Stimulated activated CD4-positive, alpha-beta T cell treated with anti-CD3 and anti-CD28 coated beads, Interleukin-15, amount 100 ng/mL, for 24 hours (primary cell): ENCODE data around the gene NUDCD2.

Source experiments
- DNase-seq: peaks from one replicate; pipeline ENCODE4 v3.0.0-alpha.2; 2020

The NUDCD2 gene

DNA sequence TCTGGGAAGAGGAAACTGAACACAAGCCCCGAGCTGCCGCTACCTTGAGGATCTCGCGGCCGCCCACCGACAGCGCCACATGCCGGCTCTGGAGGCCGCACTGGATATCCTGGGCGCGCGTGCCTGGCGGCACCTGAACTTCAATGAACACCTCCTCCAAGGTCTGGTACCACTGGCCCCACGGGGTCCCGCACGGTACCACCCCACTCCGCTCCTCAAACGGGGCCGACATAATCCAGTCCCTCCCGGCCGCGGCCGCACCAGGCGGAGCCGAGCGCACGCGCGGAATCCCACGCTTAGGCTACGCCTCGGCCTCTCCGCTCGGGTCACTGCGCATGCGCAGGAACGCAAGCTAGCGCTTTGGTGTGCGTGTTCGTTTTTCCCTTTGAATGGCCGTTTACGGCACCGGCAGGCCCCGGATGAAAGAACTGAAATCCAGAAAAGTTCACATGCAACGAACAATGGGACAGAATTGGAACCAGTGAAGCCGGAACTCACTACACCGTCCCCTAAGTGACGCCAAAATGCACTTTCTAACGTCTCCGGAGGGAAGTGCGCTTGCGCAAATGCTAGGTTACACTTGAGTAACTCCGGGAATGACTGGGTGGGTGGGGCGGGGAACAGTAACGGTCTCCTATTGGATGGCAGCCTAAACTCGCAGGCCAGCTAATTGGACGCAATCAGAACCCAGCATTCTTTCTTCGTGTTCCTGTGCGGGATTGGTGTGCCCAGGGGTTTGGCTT lies at the start of gene NUDCD2:
TSS of gene NUDCD2 (minus strand) at position 284 of the 743 bp plus-strand sequence. CDS start at position 232, 52 bp downstream.
- DNase-seq = peak; percentile 94

DNA sequence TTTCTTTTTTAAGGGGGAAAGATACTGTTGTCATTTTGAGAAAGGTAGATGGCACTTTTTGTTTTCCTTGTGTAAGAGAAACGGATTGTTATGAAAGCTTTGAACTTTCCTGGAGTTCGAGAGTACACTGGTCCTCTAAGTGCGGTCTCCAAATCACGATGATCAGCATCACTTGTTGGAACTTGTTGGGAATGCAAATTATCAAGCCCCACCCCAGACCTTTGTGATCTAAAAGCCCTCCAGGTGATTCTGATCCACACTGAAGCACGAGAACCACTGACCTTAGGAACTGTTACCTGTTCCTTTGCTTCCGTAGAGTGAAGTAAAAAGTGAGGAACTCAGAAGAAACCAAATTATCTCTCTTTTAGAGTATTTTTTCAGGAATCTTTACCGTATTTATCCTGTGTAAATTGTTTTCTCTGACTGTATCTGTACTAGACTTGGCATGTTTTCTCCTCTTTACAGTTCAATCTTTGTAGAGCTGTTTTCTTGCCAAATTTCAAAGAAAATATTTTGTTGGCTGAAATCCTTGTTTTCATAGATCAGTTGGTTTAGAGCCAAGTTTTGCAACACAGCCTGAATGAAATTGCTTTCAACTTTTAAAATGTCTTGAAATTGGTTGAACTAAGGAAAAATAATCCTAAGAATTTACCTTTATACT lies 49.5 kb upstream of the NUDCD2 start:
- no peak for DNase-seq

- no peak for DNase-seq
Observed at GRCh38 chr5:163508753-163509152, 48.9 kb upstream of the NUDCD2 start.

DNA sequence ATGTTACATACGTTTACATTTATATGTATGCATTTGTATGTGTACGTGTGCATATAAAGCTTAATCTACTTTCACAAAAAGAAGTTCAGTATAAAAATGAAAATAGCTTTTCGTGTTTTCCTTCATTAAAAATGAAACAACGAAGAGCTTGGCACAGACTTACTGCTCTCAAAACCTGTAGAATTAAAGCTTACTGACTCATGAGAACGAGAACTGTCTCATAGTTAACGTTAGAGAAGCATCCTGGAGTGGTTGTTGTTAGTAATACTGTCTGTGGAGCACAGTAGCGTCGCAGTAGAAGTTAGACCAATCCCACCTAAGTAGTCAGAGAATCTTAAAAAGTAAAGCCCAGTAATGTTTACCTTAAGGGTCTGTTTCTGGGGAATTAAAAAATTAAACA lies 46.8 kb upstream of the NUDCD2 start:
- no peak for DNase-seq

GRCh38 chr5:163506095-163506457 lies 46.2 kb upstream of the NUDCD2 start:
- no peak for DNase-seq

DNA sequence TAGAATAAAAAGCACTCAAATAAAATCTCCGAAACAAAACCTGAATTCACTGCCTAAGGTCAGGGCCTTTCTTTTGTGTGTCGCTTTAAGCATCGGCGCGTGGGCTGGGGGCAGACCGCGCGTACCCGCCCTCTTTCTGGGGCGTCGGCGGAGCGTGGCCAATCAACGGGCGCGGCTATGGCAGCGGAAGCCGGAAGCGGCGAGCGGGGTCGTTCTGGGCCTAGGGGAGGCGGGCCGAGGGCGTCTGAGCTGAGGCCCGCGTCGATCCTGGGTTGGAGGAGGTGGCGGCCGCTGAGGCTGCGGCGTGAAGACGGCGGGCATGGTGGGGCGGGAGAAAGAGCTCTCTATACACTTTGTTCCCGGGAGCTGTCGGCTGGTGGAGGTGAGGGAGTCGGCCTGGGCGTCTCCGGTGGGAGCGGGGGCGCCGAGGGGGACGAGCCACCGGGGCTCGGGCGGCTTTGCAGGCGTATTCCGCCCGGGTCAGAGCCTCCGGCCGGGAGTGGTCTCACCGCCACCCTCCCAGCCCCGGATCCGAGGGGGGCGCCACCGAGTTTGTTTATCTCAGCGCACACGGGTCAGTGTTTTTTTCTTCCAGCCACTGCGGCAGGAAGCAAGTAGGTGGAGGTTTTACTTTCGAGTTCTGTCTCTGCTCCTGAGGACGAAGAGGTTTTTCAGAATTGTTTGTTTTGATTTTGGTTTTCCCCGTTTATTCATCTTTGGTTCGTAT lies 45.6 kb upstream of the NUDCD2 start, which contains the start of gene MAT2B:
TSS of gene MAT2B (plus strand) at position 252 of the 727 bp plus-strand sequence. CDS start at position 320, 68 bp downstream.
- DNase-seq = peak; percentile 96

DNA sequence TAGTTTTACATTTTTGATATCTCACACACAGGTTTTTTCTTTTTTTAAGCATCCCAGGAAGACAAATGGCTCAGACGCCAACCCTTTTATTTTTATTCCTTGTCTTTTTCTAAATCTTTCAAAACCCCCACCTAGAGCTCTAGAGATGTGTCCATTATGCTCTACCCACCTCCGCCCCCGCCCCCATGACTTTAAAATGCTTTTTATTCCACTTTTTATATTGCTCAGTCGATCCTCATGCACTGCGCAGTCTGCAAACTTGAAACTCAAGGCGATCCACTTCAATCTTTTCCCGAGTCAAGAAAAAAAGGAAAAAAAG lies 45.1 kb upstream of the NUDCD2 start:
- no peak for DNase-seq

- DNase-seq = peak; percentile 56
Observed at GRCh38 chr5:163504079-163504931, 44.4 kb upstream of the NUDCD2 start.

DNA sequence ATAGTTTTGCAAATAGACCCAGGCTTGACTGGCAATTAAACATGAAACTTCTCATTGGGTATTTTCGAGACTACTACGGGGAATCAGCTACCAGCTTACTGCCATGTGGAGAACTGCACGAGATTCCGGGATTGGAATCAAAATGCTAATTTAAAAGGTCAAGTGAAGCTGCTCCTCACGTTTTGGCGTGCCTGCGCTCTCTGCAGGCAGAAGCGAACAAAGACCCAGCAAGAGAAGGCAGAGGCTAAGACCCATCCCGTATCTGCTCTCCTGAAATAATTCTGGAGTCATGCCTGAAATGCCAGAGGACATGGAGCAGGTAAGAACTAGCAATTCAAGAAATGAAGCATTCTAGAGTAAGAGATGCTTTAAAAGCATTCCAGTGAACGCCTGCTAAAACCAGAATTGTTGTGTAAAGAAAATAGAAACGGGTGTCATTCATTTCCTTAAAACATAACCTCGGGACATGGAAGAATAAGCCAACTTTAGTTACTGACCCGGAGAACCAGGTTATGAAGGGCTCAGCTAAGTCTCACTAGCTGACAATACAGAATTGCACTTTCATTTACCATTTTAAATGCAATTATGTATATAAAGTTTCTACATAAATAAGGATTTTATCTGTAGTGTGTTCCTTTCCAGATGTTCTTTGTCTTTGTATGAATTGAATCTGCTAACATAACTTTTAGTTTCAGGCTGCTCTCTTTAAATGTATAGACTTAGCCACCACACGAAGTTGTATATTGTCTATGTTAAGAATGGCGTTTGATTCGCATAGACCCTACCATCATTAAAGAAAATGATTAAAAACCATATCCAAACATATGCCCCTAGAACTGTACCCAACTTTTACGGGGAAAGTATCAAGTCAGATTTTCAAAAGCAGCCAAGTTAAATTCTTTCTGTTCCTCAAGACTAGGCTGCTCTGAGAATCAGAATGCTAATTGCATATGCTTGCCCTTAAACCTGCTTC lies 43.5 kb upstream of the NUDCD2 start:
- DNase-seq = peak; percentile 44

DNA sequence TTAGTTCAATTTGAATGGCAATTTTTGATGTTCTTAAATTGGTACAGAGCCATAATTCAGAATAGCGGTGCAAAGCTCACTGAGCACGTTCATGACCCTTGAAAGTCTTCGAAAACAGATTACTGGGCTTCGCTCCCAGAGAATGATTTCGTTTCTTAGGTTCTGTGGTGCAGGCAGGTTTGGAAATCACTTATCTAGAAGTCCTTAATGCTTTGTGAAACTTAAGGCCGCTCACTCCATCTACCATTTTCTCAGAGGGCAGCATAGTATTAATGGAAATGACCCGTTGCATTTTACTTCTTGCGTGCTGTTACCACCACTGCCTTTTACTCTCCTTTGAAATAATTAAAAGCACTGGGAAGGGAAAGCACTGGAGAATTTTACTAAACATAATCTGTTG lies 42.6 kb upstream of the NUDCD2 start:
- DNase-seq = no peak

DNA sequence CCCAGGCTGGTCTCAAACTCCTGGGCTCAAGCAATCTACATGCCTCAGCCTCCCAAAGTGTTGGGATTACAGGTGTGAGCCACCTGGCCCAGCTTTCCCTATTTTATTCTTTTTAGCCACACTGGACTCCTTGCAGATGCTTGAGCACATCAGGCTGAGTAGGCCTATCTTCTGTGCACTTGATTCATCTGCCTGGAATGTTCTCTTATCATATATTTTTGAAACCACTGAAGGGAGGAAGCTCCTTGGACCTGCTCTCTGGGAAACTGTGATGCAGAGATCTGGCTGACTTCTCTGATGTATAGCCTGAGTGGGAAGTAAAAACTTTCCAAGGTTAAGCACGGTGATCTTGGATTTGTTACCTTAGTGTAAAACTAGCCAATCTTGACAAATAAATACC lies 39.0 kb upstream of the NUDCD2 start:
- DNase-seq = no peak

DNA sequence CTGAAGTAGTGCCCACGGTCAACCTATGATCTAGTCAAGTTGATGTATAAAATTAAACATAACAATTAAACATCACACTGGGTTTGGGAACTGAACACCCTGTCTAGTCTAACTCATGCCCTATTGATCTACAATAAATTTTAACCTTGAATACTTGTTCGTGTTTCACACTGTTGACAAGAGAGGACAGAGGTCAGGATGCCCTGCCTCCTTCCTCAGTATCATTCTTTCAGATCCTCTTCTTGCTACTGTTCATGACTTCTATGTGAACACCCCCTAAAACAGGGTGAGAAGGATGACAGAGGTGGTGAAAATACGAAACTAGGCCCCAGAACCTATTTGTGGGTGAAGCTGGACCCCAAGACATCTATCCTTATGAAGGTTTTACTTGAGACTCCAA lies 37.4 kb upstream of the NUDCD2 start:
- no peak for DNase-seq

GRCh38 chr5:163496286-163496685 lies 36.4 kb upstream of the NUDCD2 start:
- DNase-seq = no peak

- no peak for DNase-seq
Observed at GRCh38 chr5:163489745-163490075, 29.8 kb upstream of the NUDCD2 start.

GRCh38 chr5:163489055-163489744 lies 29.3 kb upstream of the NUDCD2 start:
- no peak for DNase-seq

DNA sequence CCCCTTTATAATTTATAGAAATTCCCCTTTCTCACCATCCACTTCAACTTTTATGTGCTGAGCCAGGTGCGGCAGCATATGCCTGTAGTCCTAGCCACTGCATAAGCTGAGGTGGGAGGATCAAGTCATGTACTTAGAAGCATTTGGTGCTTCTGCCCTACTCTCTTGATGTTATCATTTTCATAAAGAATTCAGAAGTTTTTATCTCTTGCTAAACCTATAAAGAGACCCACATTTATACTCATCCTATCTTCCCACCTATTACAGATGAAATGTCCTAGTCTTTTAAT lies 19.0 kb upstream of the NUDCD2 start:
- DNase-seq = no peak

DNA sequence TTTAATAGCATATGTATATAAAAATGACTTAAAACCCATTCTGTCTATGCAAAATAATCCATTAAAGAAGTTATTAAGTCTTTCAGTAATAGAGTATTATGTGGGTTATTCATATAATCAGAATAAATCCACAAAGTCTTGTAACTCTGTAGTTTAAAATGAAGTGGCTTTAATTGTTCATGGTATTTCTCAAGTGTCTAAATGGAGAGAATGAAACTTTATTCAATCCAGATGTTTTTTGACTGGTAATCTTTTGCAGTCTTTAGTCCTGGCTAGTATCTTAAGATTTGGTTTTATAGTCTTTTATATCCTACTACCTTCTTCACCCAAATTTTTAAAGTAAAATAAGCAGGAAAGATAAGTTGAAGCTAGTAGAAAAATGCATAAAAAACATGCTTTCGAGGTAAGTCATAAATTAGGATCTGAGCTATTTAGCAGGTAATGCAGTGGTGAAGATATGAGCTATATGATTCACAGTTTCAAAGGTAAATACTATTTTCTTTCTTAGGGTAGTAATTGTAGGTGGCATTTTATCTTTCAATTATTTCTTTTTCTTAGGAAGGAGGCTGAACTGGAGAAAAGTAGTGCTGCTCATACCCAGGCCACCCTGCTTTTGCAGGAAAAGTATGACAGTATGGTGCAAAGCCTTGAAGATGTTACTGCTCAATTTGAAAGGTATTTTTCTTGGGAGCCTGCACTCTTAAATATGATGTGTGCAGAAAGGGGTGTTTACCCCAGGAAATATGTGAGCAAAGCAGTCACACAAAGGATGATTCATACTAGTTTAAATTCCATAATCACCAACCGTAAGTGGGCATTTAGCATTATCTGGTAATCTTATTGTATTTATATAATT lies 18.5 kb upstream of the NUDCD2 start:
- DNase-seq = no peak

DNA sequence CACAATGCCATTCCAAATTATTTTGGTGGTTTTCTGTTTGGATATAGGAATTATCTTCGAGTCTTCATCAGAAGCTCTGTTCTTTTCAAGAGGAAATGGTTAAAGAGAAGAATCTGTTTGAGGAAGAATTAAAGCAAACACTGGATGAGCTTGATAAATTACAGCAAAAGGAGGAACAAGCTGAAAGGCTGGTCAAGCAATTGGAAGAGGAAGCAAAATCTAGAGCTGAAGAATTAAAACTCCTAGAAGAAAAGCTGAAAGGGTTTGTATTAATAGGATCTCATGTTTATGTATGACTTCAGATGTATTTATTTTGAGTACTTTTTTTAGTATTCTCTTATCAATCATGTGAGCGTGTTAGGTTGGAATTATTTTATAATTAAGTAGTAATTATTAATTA lies 15.5 kb upstream of the NUDCD2 start:
- no peak for DNase-seq

DNA sequence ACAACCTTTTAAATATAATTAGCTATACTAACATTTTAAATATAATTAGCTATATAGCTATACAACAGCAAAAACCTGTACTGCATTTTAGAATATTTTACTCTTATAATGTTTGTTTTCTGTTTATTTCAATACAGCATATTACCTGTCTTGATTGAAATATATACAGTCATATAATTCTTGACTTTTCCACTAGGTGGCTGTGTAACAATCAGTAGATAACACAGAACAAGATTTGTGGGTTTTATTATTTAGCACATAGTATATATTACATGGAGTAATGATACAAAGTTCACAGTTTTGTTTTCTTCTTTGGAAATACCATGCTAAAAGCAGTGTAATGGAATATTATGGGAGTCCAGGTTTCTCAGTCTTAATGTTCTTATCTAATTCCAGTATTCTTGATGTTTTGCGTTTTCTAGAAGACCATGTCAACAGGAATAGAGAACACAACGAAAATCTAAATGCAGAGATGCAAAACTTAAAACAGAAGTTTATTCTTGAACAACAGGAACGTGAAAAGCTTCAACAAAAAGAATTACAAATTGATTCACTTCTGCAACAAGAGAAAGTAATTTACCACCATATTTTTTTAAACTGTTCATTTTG lies 13.8 kb upstream of the NUDCD2 start:
- no peak for DNase-seq

GRCh38 chr5:163467682-163468081 lies 7.8 kb upstream of the NUDCD2 start:
- no peak for DNase-seq
